ENCODE results near the gene PSMG1. TPM values are rescaled to one million over a fixed set of nuclear protein-coding genes. Genes with fewer than 3 reads are reported as not detected.

PSMG1 gene
- total and polyA plus RNA-seq, 2 of the 8 experiments (the other 6 are each of a cell fraction or from before 2014, with no cell fraction given) = 50.7 to 93.7 TPM

- TF ChIP-seq CHD7 (IDR thresholded peaks at IDR 0.05; ENCODE audit: insufficient replicate concordance, low read length) (no peak), YY1 (IDR thresholded peaks at IDR 0.05; ENCODE audit: low read depth, low read length) (no peak), BRCA1 (IDR thresholded peaks at IDR 0.05; ENCODE audit: low read depth, low read length) (no peak), EP300 (IDR thresholded peaks at IDR 0.05; ENCODE audit: borderline replicate concordance in 1 of 2, low read depth in 2 of 2, low read length in 2 of 2) (no peak), SAP30 (IDR thresholded peaks at IDR 0.05; ENCODE audit: insufficient read depth, insufficient replicate concordance, low read length) (no peak), RXRA (IDR thresholded peaks at IDR 0.05; ENCODE audit: insufficient read depth, low read depth, low read length) (no peak)
Measured at GRCh38 chr21:39173716-39174680, 9.3 kb downstream of the PSMG1 start (continued).

Data from H1 (cell line).